Fibroblast of pulmonary artery (primary cell): ENCODE data around the gene KIF25.

Experiments
- DNase-seq: peaks from one replicate; pipeline ENCODE4 v3.0.0-alpha.2; 2010; ENCODE audit warnings: low read depth
- H3K4me3 ChIP-seq: replicated peaks from 2 replicates; pipeline ENCODE4 v1.5.1; 2011; ENCODE audit warnings: low read depth, mild to moderate bottlenecking, control low read depth, low read length, moderate library complexity
- CTCF ChIP-seq: IDR thresholded peaks from 2 replicates; pipeline ENCODE4 v1.5.1; 2011; ENCODE audit warnings: mild to moderate bottlenecking, control low read depth, low read length, inconsistent platforms; ENCODE audit errors: missing control alignments

Gene KIF25

GRCh38 chr6:168053086-168053956 is 55.9 kb downstream of the KIF25 start:
- H3K4me3 ChIP-seq = no peak overlapping the region
- no peak for DNase-seq
- no peak for TF ChIP-seq CTCF

GRCh38 chr6:168053957-168054471 is 56.5 kb downstream of the KIF25 start:
- no peak for TF ChIP-seq CTCF
- no peak for DNase-seq

GRCh38 chr6:168054765-168055560 is 57.5 kb downstream of the KIF25 start:
- no peak for TF ChIP-seq CTCF
- no peak overlapping the region for H3K4me3 ChIP-seq
- DNase-seq = no peak

More at GRCh38 chr6:168053957-168054471, 56.5 kb downstream of the KIF25 start:
- no peak overlapping the region for H3K4me3 ChIP-seq

GRCh38 chr6:168055696-168056489 is 58.4 kb downstream of the KIF25 start:
- DNase-seq = no peak
- no peak overlapping the region for H3K4me3 ChIP-seq
- TF ChIP-seq CTCF = no peak

GRCh38 chr6:168056892-168057527 is 59.5 kb downstream of the KIF25 start:
- TF ChIP-seq CTCF = no peak
- no peak overlapping the region for H3K4me3 ChIP-seq
- DNase-seq = no peak

GRCh38 chr6:168057836-168058235 is 60.4 kb downstream of the KIF25 start:
- no peak for TF ChIP-seq CTCF
- no peak overlapping the region for H3K4me3 ChIP-seq
- no peak for DNase-seq
